Astrocyte of the cerebellum (primary cell): ENCODE measurements around the gene HEXIM2.

Experiments
- DNase-seq: peaks from one replicate; pipeline ENCODE4 v3.0.0-alpha.2; 2011; ENCODE audit warnings: low read depth
- H3K4me3 ChIP-seq: 2 replicates; pipeline ENCODE4 v1.5.1; 2011; ENCODE audit warnings: mild to moderate bottlenecking, low read depth, low read length, moderate library complexity
- in situ Hi-C: cut with HindIII; loops from 2 replicates; pipeline ENCODE4 v1.10.0; 2017; ENCODE audit warnings: low sequenced_read_pairs
- TF ChIP-seq, protein P1 (sequence below): IDR thresholded peaks from 2 replicates; pipeline ENCODE4 v1.5.1; 2012; ENCODE audit warnings: low read length, low read depth, moderate library complexity, mild to moderate bottlenecking; ENCODE audit errors: missing control alignments

Gene HEXIM2

GRCh38 chr17:45127548-45128300 is 34.0 kb upstream of the HEXIM2 start:
- in situ Hi-C loops = no loop called here
- TF ChIP-seq, protein P1, sequence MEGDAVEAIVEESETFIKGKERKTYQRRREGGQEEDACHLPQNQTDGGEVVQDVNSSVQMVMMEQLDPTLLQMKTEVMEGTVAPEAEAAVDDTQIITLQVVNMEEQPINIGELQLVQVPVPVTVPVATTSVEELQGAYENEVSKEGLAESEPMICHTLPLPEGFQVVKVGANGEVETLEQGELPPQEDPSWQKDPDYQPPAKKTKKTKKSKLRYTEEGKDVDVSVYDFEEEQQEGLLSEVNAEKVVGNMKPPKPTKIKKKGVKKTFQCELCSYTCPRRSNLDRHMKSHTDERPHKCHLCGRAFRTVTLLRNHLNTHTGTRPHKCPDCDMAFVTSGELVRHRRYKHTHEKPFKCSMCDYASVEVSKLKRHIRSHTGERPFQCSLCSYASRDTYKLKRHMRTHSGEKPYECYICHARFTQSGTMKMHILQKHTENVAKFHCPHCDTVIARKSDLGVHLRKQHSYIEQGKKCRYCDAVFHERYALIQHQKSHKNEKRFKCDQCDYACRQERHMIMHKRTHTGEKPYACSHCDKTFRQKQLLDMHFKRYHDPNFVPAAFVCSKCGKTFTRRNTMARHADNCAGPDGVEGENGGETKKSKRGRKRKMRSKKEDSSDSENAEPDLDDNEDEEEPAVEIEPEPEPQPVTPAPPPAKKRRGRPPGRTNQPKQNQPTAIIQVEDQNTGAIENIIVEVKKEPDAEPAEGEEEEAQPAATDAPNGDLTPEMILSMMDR = no peak
- DNase-seq = no peak
- no peak overlapping the region for H3K4me3 ChIP-seq

DNA sequence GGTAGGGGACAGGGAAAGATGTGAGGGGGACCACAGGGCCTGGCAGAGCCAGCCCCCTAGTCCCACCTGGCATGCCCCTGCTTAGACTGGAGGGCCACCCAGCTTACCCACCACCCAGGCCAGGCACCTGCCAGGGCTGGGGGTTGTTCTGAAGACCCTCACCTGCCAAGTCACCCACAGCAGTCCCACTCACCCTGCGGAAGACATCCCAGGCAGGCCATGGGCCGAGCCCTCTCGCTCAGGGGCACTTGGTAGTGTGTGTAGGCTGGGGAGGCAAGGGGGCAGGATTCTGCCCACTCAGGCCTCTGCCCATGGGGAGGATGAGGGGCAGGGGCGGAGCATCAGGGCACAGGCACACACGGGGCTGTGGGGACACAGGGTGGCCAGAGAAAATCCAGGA is 33.3 kb upstream of the HEXIM2 start:
- DNase-seq = no peak
- TF ChIP-seq, protein P1 = no peak
- H3K4me3 ChIP-seq = no peak overlapping the region
- in situ Hi-C loops = no loop called here

DNA sequence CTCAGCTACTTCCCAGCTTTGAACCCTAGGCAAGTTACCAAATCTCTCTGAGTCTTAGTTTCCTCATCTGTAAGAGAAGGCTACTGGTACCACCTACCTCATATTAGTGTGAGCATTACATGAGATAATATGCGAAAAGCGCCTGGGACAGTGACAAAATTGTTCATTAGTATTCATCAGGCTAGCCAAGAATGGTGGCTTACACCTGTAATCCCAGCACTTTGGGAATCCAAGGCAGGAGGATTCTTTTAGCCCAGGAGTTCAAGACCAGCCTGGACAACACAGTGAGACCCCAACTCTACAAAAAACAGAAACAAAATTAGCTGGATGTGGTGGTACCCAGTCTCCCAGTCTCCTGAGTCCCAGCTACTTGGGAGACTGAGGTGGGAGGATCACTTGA is 32.7 kb upstream of the HEXIM2 start:
- TF ChIP-seq, protein P1 = no peak
- in situ Hi-C loops = no loop called here
- DNase-seq = no peak
- H3K4me3 ChIP-seq = no peak overlapping the region

GRCh38 chr17:45129426-45129939 is 32.2 kb upstream of the HEXIM2 start:
- H3K4me3 ChIP-seq = no peak overlapping the region
- in situ Hi-C loops = no loop called here
- no peak for DNase-seq
- TF ChIP-seq, protein P1 = no peak

- no peak overlapping the region for H3K4me3 ChIP-seq
- TF ChIP-seq, protein P1 = no peak
- no peak for DNase-seq
- in situ Hi-C loops = no loop called here
These were observed 31.6 kb upstream of the HEXIM2 start for GRCh38 chr17:45129940-45130680.

GRCh38 chr17:45130681-45131615 is 30.7 kb upstream of the HEXIM2 start:
- in situ Hi-C loops = no loop called here
- peak overlapping the region; percentile 88 for H3K4me3 ChIP-seq
- TF ChIP-seq, protein P1 = no peak
- no peak for DNase-seq
